NCI-H2081 treated with DMSO at 0.1 percent for 48 hours (cell line): ENCODE data around the gene SMOC1.

Experiments
- DNase-seq: peaks from one replicate; lab custom pipeline; 2025; lab: John Stamatoyannopoulos, UW

The SMOC1 gene

DNA sequence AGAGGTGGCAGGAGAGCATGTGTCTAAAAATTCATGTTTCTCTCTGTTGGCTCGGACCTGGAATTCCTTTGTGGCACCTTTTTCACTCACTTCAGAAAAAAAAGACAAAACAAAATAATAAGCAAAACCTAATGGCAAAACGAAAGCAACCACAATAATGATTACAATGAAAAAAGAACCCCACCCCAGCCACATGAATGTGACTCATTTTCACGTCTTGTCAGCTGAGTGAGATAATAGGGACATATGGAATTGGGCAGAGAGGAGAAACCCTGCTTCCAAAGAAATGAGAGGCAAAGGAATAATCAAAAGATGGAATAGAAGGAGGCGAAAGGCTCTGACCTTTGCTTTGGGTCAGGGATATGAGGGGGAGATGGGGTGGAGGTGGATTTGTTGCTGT lies 166.1 kb downstream of the SMOC1 start:
- DNase-seq, result no peak

DNA sequence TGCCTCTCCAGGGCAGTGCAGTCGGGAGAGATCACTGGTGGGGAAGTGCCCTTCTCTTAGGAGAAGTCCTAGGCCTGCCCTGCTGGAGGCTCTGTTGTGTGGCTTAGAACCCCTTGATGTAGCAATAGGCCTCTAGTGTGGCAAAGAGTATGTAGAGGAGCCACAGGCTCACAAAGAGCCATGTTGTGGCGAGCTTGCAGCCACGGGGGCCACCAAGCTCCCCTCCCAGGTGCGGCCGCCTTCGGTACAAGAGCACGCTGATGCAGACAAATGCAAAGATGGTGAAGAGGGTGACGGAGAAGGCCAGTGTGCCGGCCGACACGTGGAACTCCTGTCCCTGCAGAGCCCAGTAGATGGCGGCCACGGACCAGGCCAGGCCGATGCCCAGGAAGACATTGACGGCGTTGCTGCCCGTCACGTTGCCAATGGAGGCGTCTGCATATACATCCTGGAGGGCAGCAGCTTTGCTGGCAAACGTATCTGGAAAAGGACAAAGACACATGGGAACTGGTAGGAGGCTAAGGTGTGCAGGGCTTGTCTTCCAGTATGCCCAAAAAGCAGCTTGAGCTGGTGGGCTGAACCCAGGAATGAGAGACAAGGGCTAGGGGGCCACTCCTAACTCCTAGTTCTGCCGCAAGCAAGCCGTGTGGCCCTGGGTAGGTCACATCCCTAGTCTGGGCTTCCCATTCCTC lies 166.8 kb downstream of the SMOC1 start:
- DNase-seq, result no peak

DNA sequence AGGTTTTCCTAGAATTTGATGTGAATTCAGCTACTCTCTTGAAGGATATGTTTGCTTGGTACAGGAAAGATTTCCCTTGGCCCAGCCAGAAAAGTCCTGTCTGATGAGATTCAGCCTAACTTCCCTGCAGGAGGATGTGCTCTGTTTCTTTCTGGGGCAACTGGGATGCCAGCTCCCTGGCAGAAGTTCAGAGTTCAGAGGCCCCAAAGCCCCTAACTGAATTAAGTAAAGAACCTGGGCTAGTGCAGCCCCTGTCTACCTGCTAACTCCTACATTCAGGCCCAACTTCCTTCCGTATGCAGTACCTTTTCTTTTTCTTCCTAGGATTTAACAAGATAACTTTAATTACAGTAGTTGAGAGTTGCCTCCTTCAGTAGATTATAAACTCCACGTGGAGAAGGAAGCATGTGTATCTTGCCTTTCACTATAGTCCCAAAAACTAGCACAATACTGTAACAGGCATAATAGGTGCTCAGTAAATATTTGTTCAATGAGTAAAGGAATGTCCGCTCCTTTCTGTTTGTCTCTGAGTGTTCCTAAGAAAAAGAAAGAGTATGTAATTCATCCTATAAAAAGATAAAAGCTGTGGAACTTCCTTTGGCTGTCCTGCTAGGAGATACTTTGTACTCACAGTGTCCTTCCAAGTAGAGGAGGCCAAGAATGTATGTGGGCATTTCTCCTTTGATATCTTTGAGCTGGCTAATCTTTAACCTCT lies 168.5 kb downstream of the SMOC1 start:
- DNase-seq, result no peak

DNA sequence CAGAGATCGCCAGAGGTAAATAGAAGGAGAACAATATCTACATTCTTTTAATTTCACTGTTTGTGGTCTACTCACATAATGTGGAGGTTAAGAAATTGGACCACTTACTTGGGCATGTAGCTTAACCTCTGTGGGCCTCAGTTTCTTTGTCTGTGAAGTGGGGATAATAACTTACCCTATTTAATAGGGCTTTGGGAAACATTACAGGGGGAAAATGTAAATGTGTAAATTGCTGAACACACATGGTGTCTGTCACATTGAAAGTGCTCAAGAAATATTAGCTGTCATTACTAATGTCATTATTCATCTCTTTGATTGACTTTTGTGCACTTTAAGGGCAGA lies 169.1 kb downstream of the SMOC1 start:
- DNase-seq, result no peak

DNA sequence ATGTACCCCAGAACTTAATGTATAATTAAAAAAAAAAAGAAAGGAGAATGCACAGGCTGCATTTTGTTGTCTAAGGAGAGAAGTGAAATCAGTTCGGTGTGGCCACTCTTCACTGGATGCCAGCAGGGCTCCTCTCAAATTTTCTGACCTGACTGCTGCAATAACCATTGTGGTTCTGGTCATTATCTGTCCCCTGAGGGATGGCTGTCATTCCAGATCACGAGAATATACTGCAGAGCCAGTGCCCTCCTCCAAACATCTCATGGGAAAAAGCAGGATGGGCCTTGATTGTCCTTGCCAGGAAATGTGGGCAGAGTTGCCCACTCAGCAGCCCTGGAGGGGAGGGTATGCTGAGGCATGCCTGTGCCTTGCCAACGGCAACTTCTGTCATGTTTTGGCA lies 170.4 kb downstream of the SMOC1 start:
- DNase-seq, result no peak

DNA sequence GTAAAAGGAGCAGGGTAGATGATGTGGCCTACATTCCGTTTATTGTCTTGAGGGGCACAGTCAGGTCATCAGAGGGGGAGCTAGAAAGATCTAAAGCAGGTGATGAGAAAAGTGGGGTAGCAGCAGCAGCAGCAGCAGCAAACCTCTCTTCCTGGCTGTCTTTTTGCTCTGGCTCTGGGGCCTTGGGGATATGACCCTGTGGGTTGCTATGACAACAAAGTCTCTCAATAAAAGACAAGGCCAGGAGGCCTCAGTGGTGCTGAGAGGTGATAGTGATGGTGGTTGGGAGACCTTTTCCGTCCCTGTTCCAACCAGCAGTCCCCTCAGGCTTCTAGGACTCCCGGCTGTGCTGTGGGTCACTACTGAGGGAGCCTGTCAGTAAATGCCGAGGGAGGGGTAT lies 170.9 kb downstream of the SMOC1 start:
- DNase-seq, result no peak

DNA sequence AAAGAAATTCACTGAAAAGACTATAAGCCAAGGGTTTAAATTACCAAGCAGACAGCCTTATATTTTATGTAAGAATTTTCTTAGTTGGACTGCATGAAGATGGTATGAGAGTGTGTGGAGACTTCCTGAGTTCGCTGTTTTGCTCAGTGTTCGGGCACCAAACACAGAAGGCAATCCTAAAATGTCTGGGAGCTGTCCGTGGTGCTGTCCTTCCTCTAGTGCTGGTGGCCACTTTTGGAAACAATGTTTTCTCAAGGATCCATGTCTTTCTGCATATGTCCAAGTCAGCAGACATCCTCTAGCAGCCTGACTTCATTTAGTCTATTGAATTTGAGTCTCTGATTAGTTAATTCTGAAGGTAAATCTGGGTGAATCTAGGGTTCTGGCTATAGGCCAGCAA lies 173.8 kb downstream of the SMOC1 start:
- no peak for DNase-seq

DNA sequence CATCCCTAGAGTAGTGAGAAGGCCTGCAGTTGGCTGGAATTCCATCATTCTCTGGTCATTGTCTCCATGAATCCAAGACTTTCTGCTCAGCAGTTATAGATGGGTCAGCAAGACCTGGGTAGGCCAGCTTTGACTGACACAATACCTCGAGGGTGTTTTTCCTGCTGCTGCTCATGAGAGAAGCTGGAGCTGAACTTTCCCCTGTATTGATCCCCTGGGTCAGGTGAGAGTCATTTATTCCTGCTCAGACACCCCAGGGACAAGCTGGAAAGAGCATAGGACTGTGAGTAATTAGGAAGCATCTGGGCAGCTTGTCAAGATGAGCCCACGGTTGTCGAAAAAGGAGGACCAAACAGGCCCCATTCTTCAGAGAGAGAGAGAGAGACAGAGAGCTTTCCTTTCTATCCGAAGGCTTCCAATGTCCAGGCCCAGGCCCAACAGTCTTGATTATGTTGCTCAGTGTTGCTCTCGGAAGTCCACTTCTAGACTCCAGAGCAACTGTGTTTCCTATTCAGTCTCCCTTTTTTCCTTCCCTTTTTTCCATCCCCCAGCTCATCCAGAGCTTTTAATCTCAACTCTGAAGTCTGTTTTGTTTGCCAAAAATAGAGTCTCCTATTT lies 178.4 kb downstream of the SMOC1 start:
- DNase-seq, result no peak

DNA sequence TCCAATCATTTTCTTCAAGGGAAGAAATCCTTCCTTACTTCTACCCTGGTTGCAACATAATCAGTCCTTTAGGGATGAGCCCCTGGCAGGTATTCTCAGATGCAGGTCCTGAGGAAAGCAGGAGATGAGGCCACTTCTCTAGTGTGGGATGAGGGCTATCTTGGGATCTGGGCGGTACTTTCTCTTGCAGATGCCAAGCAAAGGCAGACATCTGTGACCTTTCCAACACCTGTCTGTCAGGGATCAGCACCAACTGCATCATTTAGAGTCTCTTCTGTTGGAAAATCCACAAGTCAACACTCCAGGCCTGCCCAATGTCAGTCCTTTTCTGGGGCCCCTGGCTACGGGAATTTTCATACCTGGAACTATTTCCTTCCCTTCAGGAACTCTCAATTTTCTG lies 180.3 kb downstream of the SMOC1 start:
- DNase-seq, result no peak

DNA sequence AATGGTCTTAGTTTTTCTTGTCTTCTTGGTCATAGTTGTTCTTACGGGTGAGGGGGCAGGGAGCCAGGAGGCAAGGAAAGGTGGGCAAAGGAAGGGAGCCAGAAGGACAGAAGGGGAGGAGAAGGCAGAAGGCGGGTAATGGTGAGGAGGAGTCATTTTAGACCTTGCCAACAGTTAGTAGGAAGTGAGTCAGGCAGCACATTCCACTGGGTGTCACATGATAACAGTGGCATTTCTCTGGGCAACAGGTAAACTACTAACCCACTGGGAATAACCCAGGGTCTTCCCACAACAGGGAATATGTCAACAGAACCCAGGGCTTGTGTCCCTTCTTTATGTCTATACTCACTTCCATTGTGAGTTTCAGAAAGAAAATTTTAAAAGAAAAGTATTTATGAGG lies 181.9 kb downstream of the SMOC1 start:
- DNase-seq, result no peak

DNA sequence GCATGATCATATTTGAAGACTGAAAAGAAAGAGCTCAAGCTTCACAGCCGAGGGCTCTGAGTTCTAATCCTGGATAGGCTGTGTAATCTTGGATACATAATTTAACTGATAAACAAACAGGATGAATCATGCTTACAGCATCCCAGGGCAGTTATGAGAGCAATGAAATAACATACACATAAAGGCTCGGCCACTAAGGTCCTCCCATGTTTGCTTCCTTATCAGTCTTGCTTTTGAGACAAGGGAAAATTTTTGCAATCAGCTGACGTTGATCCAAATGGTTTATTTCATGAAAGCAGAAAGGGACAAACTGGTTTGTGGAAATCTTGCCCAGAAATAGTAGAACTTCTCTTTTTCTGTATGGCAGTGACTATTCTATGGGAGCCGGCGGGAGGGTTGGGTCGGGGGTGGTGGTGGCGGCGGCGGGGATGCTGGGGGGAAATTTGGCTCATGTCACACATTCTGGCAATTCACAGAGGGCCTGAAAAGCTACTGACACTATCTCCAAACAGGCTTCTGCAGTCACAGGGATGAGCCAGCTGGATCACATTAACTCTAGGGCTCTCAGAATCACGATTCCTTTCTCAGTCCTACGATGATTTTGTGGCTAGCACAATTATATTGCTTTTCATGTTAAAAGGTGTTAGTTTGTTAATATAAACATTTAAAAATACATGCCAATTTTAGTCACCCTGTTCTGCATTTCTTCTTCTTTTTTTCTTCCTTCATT lies 185.1 kb downstream of the SMOC1 start:
- DNase-seq, result no peak

DNA sequence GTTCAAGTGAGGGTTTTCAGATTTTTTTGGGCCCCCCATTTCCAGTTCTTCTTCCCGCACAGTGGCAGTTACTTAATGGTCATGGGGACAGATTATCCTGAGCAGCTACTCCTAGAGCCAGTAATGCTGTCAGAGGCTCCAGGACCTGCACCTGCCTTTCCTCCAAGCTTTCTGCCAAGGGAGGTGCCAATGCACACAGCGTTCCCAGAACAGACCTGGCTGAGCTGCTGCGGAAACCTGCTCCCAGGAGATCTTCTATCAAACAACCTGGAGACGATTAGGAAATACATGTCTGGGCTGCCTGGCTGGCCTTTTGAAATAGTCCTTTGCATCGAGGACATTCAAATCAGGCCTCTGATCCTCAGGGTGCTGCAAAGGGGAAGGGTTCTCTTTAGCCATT lies 188.6 kb downstream of the SMOC1 start:
- no peak for DNase-seq

DNA sequence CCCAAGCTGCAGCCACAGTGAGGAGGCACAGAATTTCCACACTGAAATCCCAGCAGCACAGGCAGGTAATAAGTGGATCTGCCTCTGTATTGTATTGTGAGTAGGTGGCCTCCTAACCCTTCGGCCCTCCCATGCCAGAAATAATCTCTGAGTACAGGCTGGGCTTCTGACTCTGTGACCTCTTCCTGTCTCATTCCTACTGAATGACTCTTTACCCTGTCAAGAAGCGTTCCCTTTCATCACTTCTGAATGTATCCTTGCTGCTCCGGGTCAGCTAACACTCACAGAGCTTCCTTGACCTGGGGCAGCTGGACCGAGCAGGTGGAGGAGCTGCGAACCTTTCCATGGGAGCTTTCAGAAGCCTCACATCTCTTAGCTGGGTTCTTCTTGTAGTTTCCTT lies 190.0 kb downstream of the SMOC1 start:
- DNase-seq, result no peak

DNA sequence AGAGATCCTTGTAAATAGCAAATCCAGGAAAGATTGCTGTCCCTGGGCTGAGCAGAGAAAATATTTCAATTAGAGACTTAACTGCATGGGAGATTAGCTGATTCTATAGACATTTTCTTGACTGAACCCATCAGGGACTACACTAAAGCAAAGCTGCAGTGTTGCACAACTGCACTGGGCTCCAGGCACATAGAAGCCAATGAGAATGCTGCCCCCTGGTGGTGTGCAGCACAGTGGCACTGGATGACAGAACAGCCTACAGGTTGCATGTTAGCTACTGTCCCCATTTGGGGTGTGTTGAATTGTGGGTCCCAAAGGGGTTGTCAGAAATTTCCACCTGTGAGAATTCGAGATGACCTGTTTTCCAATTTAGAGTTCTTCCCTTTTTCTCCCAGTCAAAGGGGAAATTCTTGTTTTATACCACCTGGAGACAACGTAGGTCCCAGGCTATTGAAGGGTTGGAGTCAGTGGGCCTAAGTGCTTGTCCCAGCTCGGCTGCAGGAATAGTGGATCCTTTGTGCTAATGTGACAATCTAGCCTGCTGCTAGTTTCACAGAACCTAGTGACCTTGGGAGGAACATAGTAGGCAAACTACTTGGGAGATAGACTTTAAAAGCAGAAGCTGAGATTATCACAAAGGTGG lies 194.8 kb downstream of the SMOC1 start:
- no peak for DNase-seq

DNA sequence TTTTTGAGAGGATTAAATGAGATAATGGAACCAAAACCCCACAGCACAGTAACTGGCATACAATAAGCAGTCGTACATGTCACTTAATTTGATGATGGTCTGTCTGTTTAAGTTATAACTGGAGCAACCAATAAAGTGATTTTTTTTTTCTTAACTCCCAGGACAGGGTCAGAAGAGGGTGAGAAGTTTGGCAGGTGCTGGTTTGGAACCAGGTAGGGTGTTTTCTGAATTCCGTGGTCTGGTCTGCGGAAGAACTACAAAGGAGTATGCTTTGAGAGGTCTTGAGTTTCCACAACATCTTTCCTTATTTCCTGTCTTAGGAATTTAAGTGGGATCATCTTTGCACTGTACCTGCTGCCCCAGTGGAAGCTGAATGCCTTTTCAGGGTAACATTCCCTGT lies 197.8 kb downstream of the SMOC1 start:
- no peak for DNase-seq

DNA sequence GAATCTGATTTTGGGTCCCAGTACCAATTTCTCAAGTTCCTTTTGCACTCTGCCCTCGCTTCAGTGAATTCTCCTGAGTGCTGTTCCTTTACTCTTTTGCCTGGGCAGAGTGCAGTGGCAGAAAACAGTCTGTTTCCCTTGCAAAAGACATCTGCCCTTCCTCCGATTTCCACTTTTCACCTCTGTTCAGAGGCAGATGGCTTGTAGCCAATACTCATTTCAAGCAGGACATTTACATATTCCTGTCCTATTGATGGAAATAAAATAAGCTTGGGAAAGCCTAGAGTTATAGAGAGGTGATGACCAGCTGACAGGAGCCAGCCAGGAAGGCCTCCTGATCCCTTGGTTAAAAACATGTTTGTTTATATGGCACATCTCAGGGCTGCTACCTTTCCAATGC lies 198.5 kb downstream of the SMOC1 start:
- DNase-seq, result no peak

DNA sequence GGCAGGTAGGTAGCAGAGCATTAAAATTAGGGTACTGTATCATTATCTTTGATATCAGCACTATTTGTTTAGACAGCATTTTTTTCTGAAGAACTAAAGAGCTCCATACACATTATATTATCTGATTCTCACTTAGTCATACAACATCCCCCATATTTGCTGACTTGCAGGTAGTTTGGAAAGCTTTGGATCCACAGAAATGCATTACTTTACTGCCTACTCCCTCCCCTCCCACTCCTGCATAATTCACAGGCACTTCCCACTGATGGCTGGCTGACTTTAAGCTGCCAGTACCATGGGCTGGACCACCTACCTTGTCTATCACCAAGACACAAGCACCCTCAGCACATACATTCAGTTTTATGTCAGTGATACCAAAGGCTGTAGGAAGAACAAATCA lies 199.1 kb downstream of the SMOC1 start:
- no peak for DNase-seq

DNA sequence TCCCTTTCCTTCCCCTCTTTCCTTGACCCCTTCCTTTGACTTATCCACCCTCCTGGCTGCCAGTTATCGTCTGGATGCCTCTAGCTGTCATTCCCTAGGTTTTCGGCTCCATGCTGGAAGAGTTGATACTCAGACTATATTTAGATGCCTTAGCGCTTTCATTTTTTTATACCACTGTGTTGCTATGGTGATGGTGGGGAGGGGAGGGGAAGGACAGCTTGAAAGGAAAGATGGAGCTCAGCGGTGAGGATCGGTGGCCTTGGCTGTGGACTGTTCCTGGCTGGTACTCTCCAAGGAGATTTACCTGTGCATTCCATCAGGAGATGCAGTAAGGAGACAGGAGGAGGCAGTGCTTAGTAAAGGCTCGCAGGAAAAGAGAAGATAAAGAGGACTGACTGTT lies 200.9 kb downstream of the SMOC1 start:
- no peak for DNase-seq
